Measurements from ENCODE around the gene ABCA1. TPM values are rescaled to one million over a fixed set of nuclear protein-coding genes. Genes with fewer than 3 reads are reported as not detected.

The ABCA1 gene
- total RNA-seq, 2 experiments from 2014 or later, result 14.1 to 16.9 TPM

- H3K36me3 ChIP-seq (ENCODE audit: insufficient read depth, low read length), result no peaks in the 10 kb centered on the region
- no peak overlapping the region for H3K27ac Mint-ChIP-seq
- H3K27me3 ChIP-seq (ENCODE audit: control insufficient read depth in 1 of 2, insufficient read depth in 2 of 2, low read length in 2 of 2), result no peaks in the 10 kb centered on the region
- no peaks in the 10 kb centered on the region for H3K9me3 ChIP-seq (ENCODE audit: control insufficient read depth in 1 of 2, insufficient read depth in 1 of 2, low read length in 2 of 2)
- peaks cover 52% of the 10 kb centered on the region for H3K36me3 Mint-ChIP-seq (ENCODE audit: low read depth)
- H3K4me3 Mint-ChIP-seq, result no peak overlapping the region
- H3K4me1 ChIP-seq (ENCODE audit: insufficient read depth, low read length), result no peaks in the 10 kb centered on the region
- DNase-seq (no peak), ATAC-seq (ENCODE audit: poor library complexity) (no peak)
- POLR2A ChIA-PET, result no interaction called here
- intact Hi-C loops (cut with DNase I, micrococcal nuclease), result no loop called here
- no peaks in the 10 kb centered on the region for H3K9me3 Mint-ChIP-seq
- H3K27me3 Mint-ChIP-seq, result no peaks in the 10 kb centered on the region
- no peak overlapping the region for H3K27ac ChIP-seq (ENCODE audit: low read depth in 1 of 2, low read length in 2 of 2)
- H3K4me1 Mint-ChIP-seq (ENCODE audit: low read depth), result no peaks in the 10 kb centered on the region
- no peak for TF ChIP-seq CTCF (IDR thresholded peaks at IDR 0.05)
- no peak overlapping the region for H3K4me3 ChIP-seq (ENCODE audit: low read length)
- CTCF ChIA-PET, result no interaction called here
These were observed 74.3 kb downstream of the ABCA1 start for GRCh38 chr9:104853683-104854082.

- no peak overlapping the region for H3K4me3 Mint-ChIP-seq
- DNase-seq (no peak), ATAC-seq (ENCODE audit: poor library complexity) (no peak)
- no peak overlapping the region for H3K27ac Mint-ChIP-seq
- H3K27ac ChIP-seq (ENCODE audit: low read depth in 1 of 2, low read length in 2 of 2), result no peak overlapping the region
- ChIA-PET CTCF (no interaction called here), POLR2A (no interaction called here)
- H3K9me3 ChIP-seq (ENCODE audit: control insufficient read depth in 1 of 2, insufficient read depth in 1 of 2, low read length in 2 of 2), result no peaks in the 10 kb centered on the region
- no peaks in the 10 kb centered on the region for H3K9me3 Mint-ChIP-seq
- no peaks in the 10 kb centered on the region for H3K27me3 ChIP-seq (ENCODE audit: control insufficient read depth in 1 of 2, insufficient read depth in 2 of 2, low read length in 2 of 2)
- H3K4me3 ChIP-seq (ENCODE audit: low read length), result no peak overlapping the region
- H3K36me3 ChIP-seq (ENCODE audit: insufficient read depth, low read length), result no peaks in the 10 kb centered on the region
- intact Hi-C loops (cut with DNase I, micrococcal nuclease), result no loop called here
- H3K36me3 Mint-ChIP-seq (ENCODE audit: low read depth), result peaks cover 47% of the 10 kb centered on the region
- H3K4me1 Mint-ChIP-seq (ENCODE audit: low read depth), result no peaks in the 10 kb centered on the region
- no peaks in the 10 kb centered on the region for H3K27me3 Mint-ChIP-seq
- H3K4me1 ChIP-seq (ENCODE audit: insufficient read depth, low read length), result no peaks in the 10 kb centered on the region
- TF ChIP-seq CTCF (IDR thresholded peaks at IDR 0.05), result no peak
These were observed 74.8 kb downstream of the ABCA1 start for GRCh38 chr9:104853159-104853558.

GRCh38 chr9:104851546-104851920, 76.4 kb downstream of the ABCA1 start:
- CTCF ChIA-PET, result no interaction called here
- H3K4me3 Mint-ChIP-seq, result no peak overlapping the region
- ATAC-seq (ENCODE audit: poor library complexity) (no peak), DNase-seq (no peak)
- Histone ChIP-seq H3K4me3 (ENCODE audit: low read length) (no peak overlapping the region), H3K27ac (ENCODE audit: low read depth in 1 of 2, low read length in 2 of 2) (no peak overlapping the region), H3K27me3 (ENCODE audit: control insufficient read depth in 1 of 2, insufficient read depth in 2 of 2, low read length in 2 of 2) (no peaks in the 10 kb centered on the region), H3K4me1 (ENCODE audit: insufficient read depth, low read length) (no peaks in the 10 kb centered on the region), H3K36me3 (ENCODE audit: insufficient read depth, low read length) (no peaks in the 10 kb centered on the region), H3K9me3 (ENCODE audit: control insufficient read depth in 1 of 2, insufficient read depth in 1 of 2, low read length in 2 of 2) (no peaks in the 10 kb centered on the region)
- H3K27me3 Mint-ChIP-seq, result no peaks in the 10 kb centered on the region
- intact Hi-C loops (cut with DNase I, micrococcal nuclease), result no loop called here
- TF ChIP-seq CTCF (IDR thresholded peaks at IDR 0.05), result no peak
- no peaks in the 10 kb centered on the region for H3K9me3 Mint-ChIP-seq
- no peak overlapping the region for H3K27ac Mint-ChIP-seq
- H3K36me3 Mint-ChIP-seq (ENCODE audit: low read depth), result peaks cover 33% of the 10 kb centered on the region
- H3K4me1 Mint-ChIP-seq (ENCODE audit: low read depth), result no peaks in the 10 kb centered on the region
- POLR2A ChIA-PET, result no interaction called here
